PC-3 (cell line): ENCODE measurements around the gene PDZD2.

Experiments used
- EZH2 ChIP-seq: fragments of 300-600 bp; sonication (generic); IDR thresholded peaks from one replicate; pipeline ENCODE4 v1.6.1; 2017; ENCODE audit warnings: antibody characterized with exemption, mild to moderate bottlenecking, low read length; ENCODE audit not compliant: unreplicated experiment
- EZH2phosphoT487 ChIP-seq: fragments of 300-600 bp; sonication (generic); IDR thresholded peaks from 2 replicates; pipeline ENCODE4 v1.6.1; 2018; ENCODE audit warnings: mild to moderate bottlenecking, antibody characterized with exemption, low read length, borderline replicate concordance
- TF ChIP-seq, protein P1 (sequence below): fragments of 300-600 bp; sonication (generic); conservative IDR thresholded peaks from 2 replicates; pipeline ENCODE4 v1.5.1; 2017; ENCODE audit warnings: antibody characterized with exemption, low read depth, mild to moderate bottlenecking, low read length

DNA sequence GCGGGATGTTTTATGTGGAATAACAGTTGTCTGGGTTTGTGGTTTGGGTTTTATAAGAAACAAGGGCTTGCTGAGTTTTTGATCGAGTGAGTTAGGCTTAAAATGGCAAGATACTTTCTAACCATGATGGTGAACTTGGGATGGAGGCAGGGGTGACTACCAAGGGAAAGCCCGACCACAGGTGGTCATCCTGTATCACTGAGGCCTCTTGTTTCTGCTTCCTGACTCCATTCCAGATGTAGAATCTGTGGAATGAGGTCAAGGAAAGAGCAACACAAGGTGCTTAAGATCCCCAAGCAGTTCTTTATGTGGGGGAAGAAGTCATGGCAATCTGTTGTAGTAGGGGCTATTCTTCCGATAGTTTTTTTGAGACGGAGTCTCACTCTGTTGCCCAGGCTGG is 412.9 kb downstream of the PDZD2 start:
- TF ChIP-seq, protein P1, sequence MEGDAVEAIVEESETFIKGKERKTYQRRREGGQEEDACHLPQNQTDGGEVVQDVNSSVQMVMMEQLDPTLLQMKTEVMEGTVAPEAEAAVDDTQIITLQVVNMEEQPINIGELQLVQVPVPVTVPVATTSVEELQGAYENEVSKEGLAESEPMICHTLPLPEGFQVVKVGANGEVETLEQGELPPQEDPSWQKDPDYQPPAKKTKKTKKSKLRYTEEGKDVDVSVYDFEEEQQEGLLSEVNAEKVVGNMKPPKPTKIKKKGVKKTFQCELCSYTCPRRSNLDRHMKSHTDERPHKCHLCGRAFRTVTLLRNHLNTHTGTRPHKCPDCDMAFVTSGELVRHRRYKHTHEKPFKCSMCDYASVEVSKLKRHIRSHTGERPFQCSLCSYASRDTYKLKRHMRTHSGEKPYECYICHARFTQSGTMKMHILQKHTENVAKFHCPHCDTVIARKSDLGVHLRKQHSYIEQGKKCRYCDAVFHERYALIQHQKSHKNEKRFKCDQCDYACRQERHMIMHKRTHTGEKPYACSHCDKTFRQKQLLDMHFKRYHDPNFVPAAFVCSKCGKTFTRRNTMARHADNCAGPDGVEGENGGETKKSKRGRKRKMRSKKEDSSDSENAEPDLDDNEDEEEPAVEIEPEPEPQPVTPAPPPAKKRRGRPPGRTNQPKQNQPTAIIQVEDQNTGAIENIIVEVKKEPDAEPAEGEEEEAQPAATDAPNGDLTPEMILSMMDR, result no peak
- TF ChIP-seq EZH2 (no peak), EZH2phosphoT487 (no peak)
